H9 (cell line): ENCODE measurements around the gene DNAJC1. TPM values are rescaled to one million over a fixed set of nuclear protein-coding genes. Genes with fewer than 3 reads are reported as not detected.

ENCODE experiments used
- DNase-seq: peaks from one replicate; pipeline ENCODE4 v3.0.0-alpha.2; 2017
- H2AFZ ChIP-seq: one replicate; pipeline ENCODE4 v1.6.1; 2013; ENCODE audit warnings: mild to moderate bottlenecking, low read length, control low read depth, moderate library complexity
- H2AK5ac ChIP-seq: 2 replicates; pipeline ENCODE4 v1.6.1; 2013; ENCODE audit warnings: low read length, control low read depth, mixed read lengths; ENCODE audit not compliant: insufficient read length
- H2BK120ac ChIP-seq: one replicate; pipeline ENCODE4 v1.6.1; 2013; ENCODE audit warnings: low read depth, mild to moderate bottlenecking, low read length, control low read depth, inconsistent platforms; ENCODE audit not compliant: poor library complexity, severe bottlenecking
- H2BK12ac ChIP-seq: 2 replicates; pipeline ENCODE4 v1.6.1; 2013; ENCODE audit warnings: low read length, control low read depth, mixed read lengths, low read depth; ENCODE audit not compliant: insufficient read length
- H2BK15ac ChIP-seq: 2 replicates; pipeline ENCODE4 v1.6.1; 2013; ENCODE audit warnings: low read depth, low read length, control low read depth
- H2BK20ac ChIP-seq: one replicate; pipeline ENCODE4 v1.6.1; 2013; ENCODE audit warnings: low read depth, mild to moderate bottlenecking, low read length, control low read depth, inconsistent platforms; ENCODE audit not compliant: poor library complexity, severe bottlenecking
- H2BK5ac ChIP-seq: 2 replicates; pipeline ENCODE4 v1.6.1; 2013; ENCODE audit warnings: low read length, control low read depth, mixed read lengths; ENCODE audit not compliant: insufficient read length
- H3K14ac ChIP-seq: 2 replicates; pipeline ENCODE4 v1.6.1; 2013; ENCODE audit warnings: low read length, control low read depth; ENCODE audit not compliant: insufficient read depth
- H3K18ac ChIP-seq: 2 replicates; pipeline ENCODE4 v1.6.1; 2013; ENCODE audit warnings: low read depth, mild to moderate bottlenecking, mixed read lengths, low read length, control low read depth; ENCODE audit not compliant: insufficient read length
- H3K23ac ChIP-seq: 2 replicates; pipeline ENCODE4 v1.6.1; 2013; ENCODE audit warnings: low read length, control low read depth, mixed read lengths, low read depth; ENCODE audit not compliant: insufficient read length
- H3K23me2 ChIP-seq: 2 replicates; pipeline ENCODE4 v1.6.1; 2013; ENCODE audit warnings: low read depth, mild to moderate bottlenecking, mixed read lengths, low read length, control low read depth; ENCODE audit not compliant: insufficient read length, poor library complexity, severe bottlenecking
- H3K27ac ChIP-seq: 2 replicates; pipeline ENCODE4 v1.5.1; 2013; ENCODE audit warnings: low read length, control low read depth, mixed read lengths, low read depth; ENCODE audit not compliant: insufficient read length
- H3K27me3 ChIP-seq: 2 replicates; pipeline ENCODE4 v1.6.1; 2013; ENCODE audit warnings: low read length, control low read depth, inconsistent platforms; ENCODE audit not compliant: insufficient read depth
- H3K4ac ChIP-seq: 2 replicates; pipeline ENCODE4 v1.6.1; 2013; ENCODE audit warnings: low read depth, mild to moderate bottlenecking, control low read depth, inconsistent platforms, low read length, moderate library complexity
- H3K4me1 ChIP-seq: 2 replicates; pipeline ENCODE4 v1.6.1; 2013; ENCODE audit warnings: low read length, control low read depth, inconsistent platforms; ENCODE audit not compliant: insufficient read depth
- H3K4me2 ChIP-seq: 2 replicates; pipeline ENCODE4 v1.6.1; 2013; ENCODE audit warnings: low read length, control low read depth, mixed read lengths; ENCODE audit not compliant: insufficient read length, insufficient read depth
- H3K56ac ChIP-seq: 2 replicates; pipeline ENCODE4 v1.6.1; 2013; ENCODE audit warnings: low read depth, mild to moderate bottlenecking, mixed read lengths, low read length, control low read depth; ENCODE audit not compliant: insufficient read length
- H3K79me1 ChIP-seq: 2 replicates; pipeline ENCODE4 v1.6.1; 2013; ENCODE audit warnings: low read depth, mild to moderate bottlenecking, moderate library complexity, low read length, control low read depth, inconsistent platforms; ENCODE audit not compliant: insufficient read depth, poor library complexity, severe bottlenecking
- H3K79me2 ChIP-seq: 2 replicates; pipeline ENCODE4 v1.6.1; 2013; ENCODE audit warnings: low read length, control low read depth, inconsistent platforms; ENCODE audit not compliant: insufficient read depth
- H3K9ac ChIP-seq: 2 replicates; pipeline ENCODE4 v1.6.1; 2013; ENCODE audit warnings: low read length, control low read depth, mixed read lengths; ENCODE audit not compliant: insufficient read length; ENCODE audit errors: extremely low read depth
- H3K9me3 ChIP-seq: one replicate; pipeline ENCODE4 v1.6.1; 2013; ENCODE audit warnings: low read depth, low read length, inconsistent platforms; ENCODE audit not compliant: control insufficient read depth
- H3T11ph ChIP-seq: one replicate; pipeline ENCODE4 v1.6.1; 2013; ENCODE audit warnings: mild to moderate bottlenecking, low read length, control low read depth, inconsistent platforms
- H4K20me1 ChIP-seq: one replicate; pipeline ENCODE4 v1.6.1; 2013; ENCODE audit not compliant: control insufficient read depth, insufficient read length, insufficient read depth
- H4K5ac ChIP-seq: 2 replicates; pipeline ENCODE4 v1.6.1; 2013; ENCODE audit warnings: low read depth, mild to moderate bottlenecking, mixed read lengths, low read length, control low read depth; ENCODE audit not compliant: insufficient read length
- H4K8ac ChIP-seq: replicated peaks from 2 replicates; pipeline ENCODE4 v1.6.1; 2013; ENCODE audit warnings: low read length, control low read depth, mixed read lengths, low read depth; ENCODE audit not compliant: insufficient read length
- H4K91ac ChIP-seq: 2 replicates; pipeline ENCODE4 v1.6.1; 2013; ENCODE audit warnings: low read depth, mild to moderate bottlenecking, moderate library complexity, mixed read lengths, low read length, control low read depth; ENCODE audit not compliant: insufficient read length
- H3K27ac Mint-ChIP-seq, 3 experiments: 2 replicates in 2 of 3; 3 replicates in 1 of 3; pipeline ENCODE4 v1.8.0; 2020 to 2021; ENCODE audit warnings: mixed read lengths in 3 of 3, mild to moderate bottlenecking in 1 of 3, moderate library complexity in 1 of 3
- H3K27me3 Mint-ChIP-seq: 2 replicates; pipeline ENCODE4 v1.8.0; 2021; ENCODE audit warnings: low read depth, mild to moderate bottlenecking, moderate library complexity, mixed read lengths
- H3K36me3 Mint-ChIP-seq, 3 experiments: 2 replicates in 2 of 3; 3 replicates in 1 of 3; pipeline ENCODE4 v1.8.0; 2020 to 2021; ENCODE audit warnings: low read depth in 3 of 3, mixed read lengths in 3 of 3; ENCODE audit not compliant: insufficient read depth in 1 of 3
- H3K4me1 Mint-ChIP-seq, 2 experiments: 2 replicates each; pipeline ENCODE4 v1.8.0; 2020; ENCODE audit warnings: mixed read lengths in 2 of 2
- H3K4me3 Mint-ChIP-seq, 2 experiments: 2 replicates in 1 of 2; 3 replicates in 1 of 2; pipeline ENCODE4 v1.8.0; 2020 to 2021; ENCODE audit warnings: mild to moderate bottlenecking in 2 of 2, mixed read lengths in 2 of 2, moderate library complexity in 1 of 2
- H3K9me3 Mint-ChIP-seq, 2 experiments: 2 replicates in 1 of 2; 3 replicates in 1 of 2; pipeline ENCODE4 v1.8.0; 2020; ENCODE audit warnings: mild to moderate bottlenecking in 2 of 2, mixed read lengths in 2 of 2, moderate library complexity in 1 of 2
- CTCF ChIP-seq: fragments of 200-600 bp; sonication (generic); conservative IDR thresholded peaks from 3 replicates; pipeline ENCODE4 v1.8.0; 2021; ENCODE audit warnings: antibody characterized with exemption, mild to moderate bottlenecking
- WGBS: extraction: QIAGEN DNeasy Blood & Tissue Kit; methylation state at CpG from one replicate; pipeline ENCODE4 v1.1.7; 2013; ENCODE audit warnings: missing lambda C conversion rate, low lambda C conversion rate, mixed read lengths; ENCODE audit not compliant: insufficient read length; ENCODE audit errors: extremely low coverage; 5-methylcytosine and 5-hydroxymethylcytosine counted together
- total RNA-seq: library from RNA; stranded (reverse); gene quantifications from 2 replicates; pipeline ENCODE4 v1.2.1, GENCODE V29; 2021

Gene DNAJC1
- total RNA-seq, 1 experiment from 2014 or later = 11.2 TPM

DNA sequence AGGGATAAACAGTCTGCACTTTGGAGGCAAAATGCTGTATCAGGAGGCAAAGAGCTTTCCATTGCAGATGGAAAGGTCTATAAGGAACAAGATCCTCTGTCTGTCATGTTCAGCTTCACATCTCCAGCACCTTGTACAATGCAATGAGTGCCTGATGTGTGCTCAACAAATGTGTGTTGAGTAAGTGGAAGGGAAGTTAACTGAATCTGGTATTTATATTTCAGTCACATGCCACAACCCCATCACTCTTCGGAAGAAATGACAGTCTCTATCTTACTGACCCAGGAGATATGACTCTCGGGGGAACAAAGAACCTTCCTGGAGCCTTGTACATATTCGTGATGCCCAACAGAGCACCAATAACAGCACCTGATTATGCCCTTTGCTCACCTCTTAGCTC lies 20.0 kb upstream of the DNAJC1 start:
- Histone ChIP-seq H2BK12ac (no peak overlapping the region), H3K9me3 (no peaks in the 10 kb centered on the region), H3K23me2 (no peaks in the 10 kb centered on the region), H4K20me1 (no peaks in the 10 kb centered on the region), H3K4me1 (no peaks in the 10 kb centered on the region), H3K18ac (no peak overlapping the region), H2BK20ac (no peak overlapping the region), H3T11ph (no peak overlapping the region), H3K4ac (no peak overlapping the region), H3K9ac (no peak overlapping the region), H2BK15ac (no peak overlapping the region), H3K27me3 (no peaks in the 10 kb centered on the region), H3K4me2 (no peak overlapping the region), H3K56ac (no peak overlapping the region), H2BK5ac (no peak overlapping the region), H4K91ac (no peak overlapping the region), H4K5ac (no peak overlapping the region), H3K23ac (no peak overlapping the region), H3K27ac (no peak overlapping the region), H2AK5ac (no peak overlapping the region), H3K79me2 (no peaks in the 10 kb centered on the region), H2AFZ (no peak overlapping the region), H3K14ac (no peak overlapping the region), H2BK120ac (no peak overlapping the region), H3K79me1 (no peaks in the 10 kb centered on the region), H4K8ac (no peak overlapping the region)
- DNase-seq = no peak
- Mint-ChIP-seq H3K4me1 (no peaks in the 10 kb centered on the region), H3K4me3 (no peak overlapping the region), H3K27me3 (peaks cover 4% of the 10 kb centered on the region), H3K27ac (no peak overlapping the region), H3K36me3 (peaks cover 0 to 7% (median 2%) of the 10 kb centered on the region in 3 experiments; a peak in 2 of 7 replicates), H3K9me3 (peaks cover 9% of the 10 kb centered on the region in 2 experiments)
- no peak for TF ChIP-seq CTCF
- no CpG with 5 or more reads among the region's 3 CpGs for WGBS
